HS-5 (cell line): ENCODE results near the gene BTBD2.

Source experiments
- DNase-seq: peaks from one replicate; pipeline ENCODE4 v3.0.0-alpha.2; 2012; ENCODE audit warnings: low read depth

Gene BTBD2

GRCh38 chr19:2050991-2051772 is 35.7 kb upstream of the BTBD2 start, which contains the start of gene MKNK2:
TSS of gene MKNK2 (minus strand) at chr19:2051244. CDS start at chr19:2050851, 393 bp downstream.
- DNase-seq: no peak

GRCh38 chr19:2050349-2050990 is 35.0 kb upstream of the BTBD2 start:
- no peak for DNase-seq

- DNase-seq: no peak
Measured at GRCh38 chr19:2049741-2050348, 34.3 kb upstream of the BTBD2 start.

- no peak for DNase-seq
Measured at GRCh38 chr19:2048959-2049740, 33.6 kb upstream of the BTBD2 start.

- no peak for DNase-seq
Measured at GRCh38 chr19:2048104-2048958, 32.8 kb upstream of the BTBD2 start.

- DNase-seq: no peak
Measured at GRCh38 chr19:2047449-2048103, 32.1 kb upstream of the BTBD2 start.

GRCh38 chr19:2047076-2047448 is 31.5 kb upstream of the BTBD2 start:
- DNase-seq: no peak

GRCh38 chr19:2046046-2046907 is 30.8 kb upstream of the BTBD2 start:
- DNase-seq: no peak

GRCh38 chr19:2045501-2046045 is 30.1 kb upstream of the BTBD2 start:
- DNase-seq: no peak

- DNase-seq: no peak
Measured at GRCh38 chr19:2044709-2045500, 29.4 kb upstream of the BTBD2 start.

- DNase-seq: no peak
Measured at GRCh38 chr19:2043961-2044708, 28.6 kb upstream of the BTBD2 start.

GRCh38 chr19:2043251-2043641 is 27.7 kb upstream of the BTBD2 start:
- no peak for DNase-seq

- no peak for DNase-seq
Measured at GRCh38 chr19:2042485-2043250, 27.2 kb upstream of the BTBD2 start.

- DNase-seq: no peak
Measured at GRCh38 chr19:2041683-2042484, 26.4 kb upstream of the BTBD2 start.

GRCh38 chr19:2041433-2041682 is 25.8 kb upstream of the BTBD2 start:
- DNase-seq: no peak

- no peak for DNase-seq
Measured at GRCh38 chr19:2040647-2041432, 25.3 kb upstream of the BTBD2 start.
